ENCODE data around the gene SPRY2.
"Not testable (repeated sequence)": the region's sequence is repeated elsewhere in the genome, so short reads cannot be mapped to it uniquely, and the experiment has no call there.

Gene SPRY2

DNA sequence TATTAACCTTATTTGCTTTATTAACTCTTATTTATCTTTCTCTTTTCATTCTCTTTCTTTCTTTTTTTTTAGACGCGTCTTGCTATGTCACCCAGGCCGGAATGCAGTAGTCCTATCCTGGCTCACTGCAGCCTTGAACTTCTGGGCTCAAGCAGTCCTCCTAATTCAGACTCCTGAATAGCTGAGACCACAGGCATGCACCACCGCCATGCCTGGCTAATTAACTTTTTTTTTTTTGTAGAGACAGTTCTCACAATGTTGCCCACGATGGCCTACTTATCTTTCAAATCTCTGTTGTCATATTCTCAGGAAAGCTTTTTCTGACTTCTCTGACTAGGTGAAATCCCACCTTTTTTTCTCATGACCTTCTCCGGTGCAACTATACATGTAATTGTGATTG, 7.8 kb upstream of the SPRY2 start:
- Histone ChIP-seq H3K27ac (ENCODE audit: low read length) (no peak overlapping the region), H3K4me1 (ENCODE audit: control insufficient read depth, insufficient read depth, low read length) (no peaks in the 10 kb centered on the region), H3K9ac (ENCODE audit: low read length in 2 of 2) (no peak overlapping the region), H3K4me3 (ENCODE audit: low read length in 2 of 2) (no peak overlapping the region), H3K9me3 (ENCODE audit: control insufficient read depth in 2 of 2, low read length in 2 of 2) (no peaks in the 10 kb centered on the region), H3K36me3 (ENCODE audit: control insufficient read depth in 2 of 2, insufficient read depth in 2 of 2, low read length in 2 of 2) (no peaks in the 10 kb centered on the region), H3K27me3 (ENCODE audit: control insufficient read depth in 1 of 2, insufficient read depth in 2 of 2, low read length in 2 of 2) (no peaks in the 10 kb centered on the region)

GRCh38 chr13:80348314-80348713, 7.4 kb upstream of the SPRY2 start:
- Histone ChIP-seq H3K36me3 (ENCODE audit: control insufficient read depth in 2 of 2, insufficient read depth in 2 of 2, low read length in 2 of 2) (no peaks in the 10 kb centered on the region), H3K9ac (ENCODE audit: low read length in 2 of 2) (no peak overlapping the region), H3K27ac (ENCODE audit: low read length) (no peak overlapping the region), H3K9me3 (ENCODE audit: control insufficient read depth in 2 of 2, low read length in 2 of 2) (no peaks in the 10 kb centered on the region), H3K4me3 (ENCODE audit: low read length in 2 of 2) (no peak overlapping the region), H3K4me1 (ENCODE audit: control insufficient read depth, insufficient read depth, low read length) (no peaks in the 10 kb centered on the region), H3K27me3 (ENCODE audit: control insufficient read depth in 1 of 2, insufficient read depth in 2 of 2, low read length in 2 of 2) (no peaks in the 10 kb centered on the region)

DNA sequence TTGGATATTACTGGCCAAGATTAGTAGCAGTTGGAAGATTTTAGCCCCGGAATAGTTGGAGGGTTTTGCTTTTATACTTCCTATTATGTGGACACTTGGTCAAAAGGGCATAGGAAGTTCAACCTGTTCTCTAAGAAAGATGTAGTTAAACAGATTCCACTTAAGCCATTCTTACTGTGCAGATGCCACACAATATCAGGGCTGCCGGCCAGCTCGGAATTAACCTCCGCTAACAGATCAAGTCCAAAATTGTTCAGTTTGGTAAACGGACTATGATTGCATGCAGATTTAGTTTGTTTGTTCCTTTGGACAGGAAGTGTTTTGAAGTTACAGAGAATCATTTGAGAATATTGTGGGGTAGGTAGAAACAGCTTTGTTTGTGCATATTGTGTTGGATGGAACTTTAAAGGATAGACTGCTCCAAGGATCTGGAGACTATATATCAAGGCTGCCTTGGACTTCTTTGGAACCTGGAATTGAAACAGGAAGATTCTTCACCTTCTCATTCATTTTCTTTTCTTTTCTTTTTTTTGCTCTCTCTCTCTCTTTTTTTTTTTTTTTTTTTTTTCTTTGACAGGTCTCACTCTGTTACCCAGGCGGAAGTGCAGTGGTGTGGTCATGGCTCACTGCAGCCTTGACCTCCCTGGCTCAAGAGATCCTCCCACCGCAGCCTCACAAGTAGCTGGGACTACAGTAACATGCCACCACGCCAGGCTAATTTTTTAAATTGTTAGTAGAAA, 5.0 kb upstream of the SPRY2 start:
- Histone ChIP-seq H3K4me3 (ENCODE audit: low read length in 2 of 2) (no peak overlapping the region), H3K27ac (ENCODE audit: low read length) (no peak overlapping the region), H3K36me3 (ENCODE audit: control insufficient read depth in 2 of 2, insufficient read depth in 2 of 2, low read length in 2 of 2) (no peaks in the 10 kb centered on the region), H3K9ac (ENCODE audit: low read length in 2 of 2) (no peak overlapping the region), H3K4me1 (ENCODE audit: control insufficient read depth, insufficient read depth, low read length) (peaks cover 4% of the 10 kb centered on the region), H3K9me3 (ENCODE audit: control insufficient read depth in 2 of 2, low read length in 2 of 2) (no peaks in the 10 kb centered on the region), H3K27me3 (ENCODE audit: control insufficient read depth in 1 of 2, insufficient read depth in 2 of 2, low read length in 2 of 2) (no peaks in the 10 kb centered on the region)

DNA sequence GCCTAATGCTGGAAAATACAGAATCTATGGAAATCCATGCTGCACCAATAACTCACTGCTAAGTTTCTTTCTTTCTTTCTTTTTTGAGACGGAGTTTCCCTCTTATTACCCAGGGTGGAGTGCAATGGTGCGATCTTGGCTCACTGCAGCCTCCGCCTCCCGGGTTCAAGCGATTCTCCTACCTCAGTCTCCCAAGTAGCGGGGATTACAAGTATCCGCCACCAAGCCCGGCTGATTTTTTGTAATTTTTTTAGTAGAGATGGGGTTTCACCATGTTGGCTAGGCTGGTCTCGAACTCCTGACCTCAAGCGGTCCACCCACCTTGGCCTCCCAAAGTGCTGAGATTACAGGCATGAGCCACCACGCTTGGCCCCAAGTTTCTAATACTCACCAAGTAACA, 3.1 kb upstream of the SPRY2 start:
- not testable (repeated sequence) for H3K9me3 ChIP-seq (ENCODE audit: control insufficient read depth in 2 of 2, low read length in 2 of 2); H3K27me3 ChIP-seq (ENCODE audit: control insufficient read depth in 1 of 2, insufficient read depth in 2 of 2, low read length in 2 of 2); H3K9ac ChIP-seq (ENCODE audit: low read length in 2 of 2); H3K27ac ChIP-seq (ENCODE audit: low read length); H3K4me3 ChIP-seq (ENCODE audit: low read length in 2 of 2); H3K4me1 ChIP-seq (ENCODE audit: control insufficient read depth, insufficient read depth, low read length); H3K36me3 ChIP-seq (ENCODE audit: control insufficient read depth in 2 of 2, insufficient read depth in 2 of 2, low read length in 2 of 2)

- Histone ChIP-seq H3K36me3 (ENCODE audit: control insufficient read depth in 2 of 2, insufficient read depth in 2 of 2, low read length in 2 of 2) (no peaks in the 10 kb centered on the region), H3K4me1 (ENCODE audit: control insufficient read depth, insufficient read depth, low read length) (peaks cover 7% of the 10 kb centered on the region), H3K27me3 (ENCODE audit: control insufficient read depth in 1 of 2, insufficient read depth in 2 of 2, low read length in 2 of 2) (no peaks in the 10 kb centered on the region), H3K9me3 (ENCODE audit: control insufficient read depth in 2 of 2, low read length in 2 of 2) (no peaks in the 10 kb centered on the region), H3K9ac (ENCODE audit: low read length in 2 of 2) (peak overlapping the region; percentile 51 to 78), H3K4me3 (ENCODE audit: low read length in 2 of 2) (peak overlapping the region; percentile 65 to 93), H3K27ac (ENCODE audit: low read length) (peak overlapping the region; percentile 73)
Observed at GRCh38 chr13:80342471-80343371, 1.8 kb upstream of the SPRY2 start.

DNA sequence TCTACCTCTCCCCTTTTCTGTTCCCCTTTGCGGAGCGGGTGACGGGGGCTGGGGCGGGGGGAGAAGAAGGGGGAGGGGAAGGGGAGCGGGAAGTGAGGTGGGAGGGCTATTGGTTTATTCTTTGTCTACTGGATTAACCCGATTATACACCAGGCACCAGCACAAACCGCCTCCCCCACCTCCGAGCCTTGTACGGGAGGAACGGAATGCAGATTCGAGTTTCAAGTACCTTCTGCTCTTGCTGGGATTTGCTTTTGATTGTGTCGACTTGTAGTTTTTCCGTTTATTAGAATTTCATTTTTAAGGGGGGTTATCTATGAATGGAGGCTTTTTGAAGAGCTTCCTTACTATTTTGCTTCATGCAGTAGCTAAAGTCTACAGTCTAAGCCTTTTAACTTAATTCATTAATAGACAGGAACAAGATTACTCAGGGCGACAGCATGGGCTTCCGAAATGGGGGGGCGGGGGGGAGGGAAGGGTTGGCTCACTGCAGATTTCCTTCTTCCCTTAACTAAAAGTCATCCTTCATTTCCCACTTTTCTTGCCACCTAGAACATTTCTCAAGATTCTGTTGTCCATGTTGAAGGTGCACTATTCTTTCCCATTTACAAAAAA, 937 bp upstream of the SPRY2 start:
- Histone ChIP-seq H3K27me3 (ENCODE audit: control insufficient read depth in 1 of 2, insufficient read depth in 2 of 2, low read length in 2 of 2) (no peaks in the 10 kb centered on the region), H3K4me1 (ENCODE audit: control insufficient read depth, insufficient read depth, low read length) (peaks cover 12% of the 10 kb centered on the region), H3K27ac (ENCODE audit: low read length) (peak overlapping the region; percentile 87), H3K9me3 (ENCODE audit: control insufficient read depth in 2 of 2, low read length in 2 of 2) (no peaks in the 10 kb centered on the region), H3K4me3 (ENCODE audit: low read length in 2 of 2) (peak overlapping the region; percentile 65 to 93), H3K36me3 (ENCODE audit: control insufficient read depth in 2 of 2, insufficient read depth in 2 of 2, low read length in 2 of 2) (peaks cover 5 to 6% of the 10 kb centered on the region in 2 donors), H3K9ac (ENCODE audit: low read length in 2 of 2) (peak overlapping the region; percentile 90)

DNA sequence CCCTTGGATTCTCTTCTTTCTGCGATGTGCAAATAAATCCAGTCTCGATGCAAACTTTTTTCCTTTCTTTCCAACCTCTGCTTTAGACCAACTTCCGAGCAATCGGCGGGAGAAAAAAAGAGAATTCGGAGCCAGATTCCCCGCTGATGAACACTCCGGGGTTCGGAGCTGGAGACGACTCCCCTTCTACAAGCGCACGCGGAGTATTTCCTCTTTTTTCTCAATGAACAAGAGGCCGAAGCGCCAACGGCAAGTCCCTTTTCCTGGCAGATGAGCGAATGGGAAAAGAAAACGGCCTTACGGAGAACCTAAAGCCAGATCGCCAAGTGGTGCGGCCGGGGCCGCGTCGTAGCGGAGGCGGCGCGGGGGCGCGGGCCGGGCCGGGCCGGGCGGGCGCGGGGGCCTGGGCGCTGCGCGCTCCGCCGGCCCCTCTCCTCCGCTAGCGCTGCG, 250 bp downstream of the SPRY2 start:
- H3K9ac ChIP-seq (ENCODE audit: low read length in 2 of 2) = peak overlapping the region; percentile 78 to 89
- H3K4me3 ChIP-seq (ENCODE audit: low read length in 2 of 2) = peak overlapping the region; percentile 44 to 93
- peak overlapping the region; percentile 87 for H3K27ac ChIP-seq (ENCODE audit: low read length)
- H3K27me3 ChIP-seq (ENCODE audit: control insufficient read depth in 1 of 2, insufficient read depth in 2 of 2, low read length in 2 of 2) = no peaks in the 10 kb centered on the region
- H3K36me3 ChIP-seq (ENCODE audit: control insufficient read depth in 2 of 2, insufficient read depth in 2 of 2, low read length in 2 of 2) = peaks cover 7 to 10% of the 10 kb centered on the region in 2 donors
- H3K9me3 ChIP-seq (ENCODE audit: control insufficient read depth in 2 of 2, low read length in 2 of 2) = no peaks in the 10 kb centered on the region
- H3K4me1 ChIP-seq (ENCODE audit: control insufficient read depth, insufficient read depth, low read length) = peaks cover 12% of the 10 kb centered on the region

- peaks cover 12% of the 10 kb centered on the region for H3K4me1 ChIP-seq (ENCODE audit: control insufficient read depth, insufficient read depth, low read length)
- H3K9me3 ChIP-seq (ENCODE audit: control insufficient read depth in 2 of 2, low read length in 2 of 2) = no peaks in the 10 kb centered on the region
- peak overlapping the region; percentile 44 to 93 for H3K4me3 ChIP-seq (ENCODE audit: low read length in 2 of 2)
- H3K27ac ChIP-seq (ENCODE audit: low read length) = peak overlapping the region; percentile 87
- peak overlapping the region; percentile 78 to 89 for H3K9ac ChIP-seq (ENCODE audit: low read length in 2 of 2)
- H3K36me3 ChIP-seq (ENCODE audit: control insufficient read depth in 2 of 2, insufficient read depth in 2 of 2, low read length in 2 of 2) = peaks cover 7 to 10% of the 10 kb centered on the region in 2 donors
- no peaks in the 10 kb centered on the region for H3K27me3 ChIP-seq (ENCODE audit: control insufficient read depth in 1 of 2, insufficient read depth in 2 of 2, low read length in 2 of 2)
Observed at GRCh38 chr13:80339912-80340650, 845 bp downstream of the SPRY2 start.

DNA sequence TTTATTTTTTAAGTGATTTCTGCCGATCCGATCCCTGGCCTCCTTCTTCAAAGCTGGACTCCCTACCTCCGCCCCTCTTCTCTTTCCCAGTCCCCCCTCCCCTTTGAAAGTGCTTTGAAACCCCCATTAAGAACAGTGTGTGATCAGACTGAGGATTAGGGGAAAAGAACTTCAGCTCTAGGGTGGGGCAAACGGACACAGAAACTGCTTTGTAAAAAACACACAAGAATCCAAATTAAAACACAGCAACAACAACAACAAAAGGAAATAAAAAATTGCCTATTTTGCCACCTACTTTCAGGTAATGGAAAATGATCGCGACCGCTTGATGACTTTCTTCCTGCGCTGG, 1.4 kb downstream of the SPRY2 start:
- H3K4me3 ChIP-seq (ENCODE audit: low read length in 2 of 2) = peak overlapping the region; percentile 44 to 93
- H3K9ac ChIP-seq (ENCODE audit: low read length in 2 of 2) = peak overlapping the region; percentile 78 to 89
- H3K4me1 ChIP-seq (ENCODE audit: control insufficient read depth, insufficient read depth, low read length) = peaks cover 12% of the 10 kb centered on the region
- H3K9me3 ChIP-seq (ENCODE audit: control insufficient read depth in 2 of 2, low read length in 2 of 2) = no peaks in the 10 kb centered on the region
- peaks cover 7 to 10% of the 10 kb centered on the region in 2 donors for H3K36me3 ChIP-seq (ENCODE audit: control insufficient read depth in 2 of 2, insufficient read depth in 2 of 2, low read length in 2 of 2)
- no peaks in the 10 kb centered on the region for H3K27me3 ChIP-seq (ENCODE audit: control insufficient read depth in 1 of 2, insufficient read depth in 2 of 2, low read length in 2 of 2)
- H3K27ac ChIP-seq (ENCODE audit: low read length) = peak overlapping the region; percentile 87
